GM12865 (cell line): ENCODE results near the gene VAV3.

ENCODE experiments used
- DNase-seq: peaks from one replicate; pipeline ENCODE4 v3.0.0; 2010; ENCODE audit warnings: low read depth
- H3K4me3 ChIP-seq: 2 replicates; pipeline ENCODE4 v1.5.1; 2011; ENCODE audit warnings: mild to moderate bottlenecking, low read depth, low read length, control low read depth
- TF ChIP-seq, protein P1 (sequence below): IDR thresholded peaks from 2 replicates; pipeline ENCODE4 v1.5.1; 2011; ENCODE audit warnings: low read length, control low read depth, low read depth, inconsistent platforms; ENCODE audit not compliant: insufficient read depth; ENCODE audit errors: missing control alignments

Gene VAV3

DNA sequence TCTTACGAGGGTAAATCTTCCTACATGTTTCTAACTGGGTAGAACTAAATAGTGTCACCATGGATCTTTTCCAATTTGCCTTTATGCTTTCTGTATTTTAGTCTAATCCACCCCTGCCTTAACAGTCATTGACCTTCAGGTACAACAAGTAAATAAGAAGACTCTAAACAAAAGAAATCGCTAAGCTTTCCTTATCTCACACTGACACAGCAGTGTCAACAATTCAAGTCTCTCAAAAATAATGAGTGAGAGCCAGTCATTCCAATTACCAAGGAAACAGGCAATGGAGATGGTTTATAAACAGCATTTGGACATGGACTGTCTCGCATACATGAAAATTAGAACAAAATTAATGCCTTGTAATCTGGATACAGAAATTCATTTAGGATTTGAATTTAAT, 365.8 kb downstream of the VAV3 start:
- DNase-seq, result no peak
- TF ChIP-seq, protein P1, sequence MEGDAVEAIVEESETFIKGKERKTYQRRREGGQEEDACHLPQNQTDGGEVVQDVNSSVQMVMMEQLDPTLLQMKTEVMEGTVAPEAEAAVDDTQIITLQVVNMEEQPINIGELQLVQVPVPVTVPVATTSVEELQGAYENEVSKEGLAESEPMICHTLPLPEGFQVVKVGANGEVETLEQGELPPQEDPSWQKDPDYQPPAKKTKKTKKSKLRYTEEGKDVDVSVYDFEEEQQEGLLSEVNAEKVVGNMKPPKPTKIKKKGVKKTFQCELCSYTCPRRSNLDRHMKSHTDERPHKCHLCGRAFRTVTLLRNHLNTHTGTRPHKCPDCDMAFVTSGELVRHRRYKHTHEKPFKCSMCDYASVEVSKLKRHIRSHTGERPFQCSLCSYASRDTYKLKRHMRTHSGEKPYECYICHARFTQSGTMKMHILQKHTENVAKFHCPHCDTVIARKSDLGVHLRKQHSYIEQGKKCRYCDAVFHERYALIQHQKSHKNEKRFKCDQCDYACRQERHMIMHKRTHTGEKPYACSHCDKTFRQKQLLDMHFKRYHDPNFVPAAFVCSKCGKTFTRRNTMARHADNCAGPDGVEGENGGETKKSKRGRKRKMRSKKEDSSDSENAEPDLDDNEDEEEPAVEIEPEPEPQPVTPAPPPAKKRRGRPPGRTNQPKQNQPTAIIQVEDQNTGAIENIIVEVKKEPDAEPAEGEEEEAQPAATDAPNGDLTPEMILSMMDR, result no peak

DNA sequence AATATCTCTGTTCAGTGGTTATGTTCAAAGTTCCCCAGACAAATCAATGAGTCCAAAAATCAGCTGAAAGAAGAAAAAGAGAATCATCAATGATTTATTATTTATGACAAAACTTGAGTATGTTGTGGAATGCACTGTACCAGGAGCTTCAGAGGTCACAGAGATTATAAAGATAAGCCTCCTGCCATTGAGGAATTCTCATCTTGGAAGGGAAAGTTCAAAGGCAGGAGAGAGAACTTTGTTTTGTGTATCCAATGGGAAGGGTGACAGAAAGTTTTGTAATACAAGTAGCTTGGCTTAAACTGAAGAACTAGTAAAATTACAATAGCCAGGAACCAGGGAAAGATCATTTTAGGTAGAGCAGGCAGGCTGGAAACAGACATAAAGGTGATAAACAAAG, 367.7 kb downstream of the VAV3 start:
- no peak overlapping the region for H3K4me3 ChIP-seq
- TF ChIP-seq, protein P1, result no peak
- no peak for DNase-seq

More for the DNA sequence above, 365.8 kb downstream of the VAV3 start:
- no peak overlapping the region for H3K4me3 ChIP-seq

DNA sequence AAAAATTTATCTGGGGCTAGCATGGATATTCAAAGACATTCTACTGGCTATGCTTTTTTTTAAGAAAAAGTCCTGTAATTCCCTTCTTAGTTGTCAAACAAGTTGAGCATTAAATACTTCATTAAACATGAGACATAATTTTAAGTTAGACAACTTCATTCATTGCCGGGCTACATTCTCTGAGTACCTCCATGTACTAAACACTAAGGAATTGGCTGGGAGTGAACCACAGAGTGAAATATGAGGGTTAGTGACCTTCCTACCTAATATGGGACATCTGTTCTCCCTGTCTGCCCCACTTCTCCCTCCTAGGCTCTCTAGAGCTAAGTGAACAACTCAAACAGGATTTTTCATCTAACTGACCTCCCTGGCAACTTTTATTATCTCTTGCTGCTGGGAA, 370.4 kb downstream of the VAV3 start:
- DNase-seq, result no peak
- TF ChIP-seq, protein P1, result no peak
- no peak overlapping the region for H3K4me3 ChIP-seq

DNA sequence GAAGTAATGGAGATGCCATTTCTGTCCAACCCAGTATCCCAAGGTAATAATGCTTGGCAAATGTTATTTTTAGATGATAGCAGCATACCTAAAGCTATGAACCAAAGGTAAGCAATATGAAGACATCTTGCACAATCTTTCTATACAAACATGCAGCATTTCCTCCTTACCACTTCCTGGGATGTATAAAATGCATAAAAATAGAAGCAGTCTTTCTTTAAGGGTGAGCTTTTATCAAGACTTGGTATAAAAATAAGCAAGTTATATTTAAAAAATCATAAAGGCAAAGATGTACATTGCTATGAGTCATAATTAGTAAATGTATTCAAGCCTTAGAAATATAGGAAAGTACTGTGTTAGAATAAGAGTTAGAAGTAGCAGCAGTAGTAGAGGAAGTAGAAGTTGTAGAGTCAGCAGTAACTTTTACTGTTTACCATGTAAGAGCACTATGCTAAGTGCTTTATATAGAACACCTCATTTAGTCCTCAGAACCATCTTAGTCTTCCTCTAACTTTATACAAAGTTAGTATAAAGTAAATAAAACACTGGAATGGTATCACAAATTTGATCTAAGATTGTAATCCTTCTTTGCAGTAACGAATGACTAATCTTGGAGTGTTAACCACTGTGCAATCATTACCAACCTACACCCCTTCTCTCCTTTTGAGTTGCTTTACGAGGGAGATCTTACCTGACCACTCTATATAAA, 371.3 kb downstream of the VAV3 start:
- no peak for DNase-seq
- H3K4me3 ChIP-seq, result no peak overlapping the region
- TF ChIP-seq, protein P1, result no peak

DNA sequence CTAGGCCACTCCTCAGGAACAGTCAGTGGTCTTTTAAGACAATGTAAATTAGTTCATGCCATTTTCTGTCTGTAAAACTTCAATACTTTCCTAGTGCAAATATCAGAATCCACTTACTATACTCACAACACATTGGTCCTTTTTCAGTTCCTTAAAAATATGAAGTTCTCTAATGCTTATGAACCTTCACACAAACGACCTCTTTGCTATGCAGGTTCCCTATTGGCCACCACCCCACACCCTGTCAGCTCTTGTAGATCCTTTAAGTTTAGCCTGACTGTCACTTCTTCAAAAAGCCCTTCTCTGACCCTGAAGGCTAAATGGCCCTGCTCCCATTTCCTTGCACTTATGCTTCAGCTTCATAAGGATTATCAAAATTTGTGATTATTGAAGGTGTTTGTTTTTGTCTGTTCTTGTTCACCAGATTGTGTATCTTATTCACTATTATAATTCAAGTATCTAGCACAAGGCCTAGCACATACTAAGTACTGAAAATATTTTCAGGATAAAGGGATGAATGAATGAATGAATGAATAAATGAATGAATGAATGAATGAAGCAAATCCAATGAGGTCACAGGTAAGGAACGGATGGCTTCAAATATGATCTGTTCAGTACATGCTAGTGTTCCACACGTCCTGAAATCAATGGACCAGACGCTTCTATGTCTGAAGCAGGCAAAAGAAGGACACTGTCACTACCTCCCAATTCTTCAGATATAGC, 373.9 kb downstream of the VAV3 start:
- peak; percentile 31 for DNase-seq
- H3K4me3 ChIP-seq, result no peak overlapping the region
- TF ChIP-seq, protein P1, result no peak

DNA sequence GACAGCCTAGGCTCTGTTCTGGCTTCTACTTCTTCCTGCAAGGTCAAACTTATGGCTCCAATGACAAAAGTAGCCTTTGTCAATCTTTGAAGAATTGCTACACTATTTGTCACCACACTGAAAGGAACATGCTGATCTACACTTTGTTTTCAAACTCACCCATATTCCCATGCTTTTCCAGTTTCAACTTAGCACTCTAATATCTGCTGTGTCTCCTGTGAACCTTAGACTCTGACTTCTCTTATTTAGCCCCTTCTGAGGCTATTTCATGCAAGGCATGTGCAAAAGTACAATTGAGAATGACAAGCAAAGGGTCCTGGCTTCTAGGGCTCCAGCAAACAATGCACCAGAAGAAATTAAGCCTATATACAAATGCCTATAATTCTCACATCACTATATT, 374.9 kb downstream of the VAV3 start:
- H3K4me3 ChIP-seq, result no peak overlapping the region
- TF ChIP-seq, protein P1, result no peak
- DNase-seq, result no peak
